Lower leg skin (tissue), 4 donors: Measurements from ENCODE around the gene PLPP4. TPM values are rescaled to one million over a fixed set of nuclear protein-coding genes. Genes with fewer than 3 reads are reported as not detected.

ENCODE experiments used
- DNase-seq, 2 donors: peaks; one replicate each; pipeline ENCODE4 v3.0.0-alpha.2; 2019; ENCODE audit warnings: low spot score in 2 of 2
- H3K4me3 ChIP-seq: fragments of 200-600 bp; sonication (generic); 2 replicates; pipeline ENCODE4 v1.5.1; 2017; ENCODE audit warnings: mild to moderate bottlenecking, low read depth; ENCODE audit not compliant: poor library complexity, severe bottlenecking
- CTCF ChIP-seq, 3 donors: fragments of 450-650 bp; IDR thresholded peaks; one replicate each; pipeline ENCODE4 v1.5.1; 2016; ENCODE audit warnings: antibody characterized with exemption in 3 of 3, mild to moderate bottlenecking in 3 of 3, moderate library complexity in 2 of 3
- POLR2A ChIP-seq, 2 donors: fragments of 450-650 bp; IDR thresholded peaks; one replicate each; pipeline ENCODE4 v1.6.1; 2016 to 2017; ENCODE audit warnings: antibody characterized with exemption in 2 of 2, mild to moderate bottlenecking in 1 of 2, moderate library complexity in 1 of 2
- WGBS, 2 donors: methylation state at CpG; one replicate each; pipeline ENCODE4 v1.1.5; 2018; 5-methylcytosine and 5-hydroxymethylcytosine counted together
- intact Hi-C: fragments of 100-400 bp; cut with DNase I; formaldehyde crosslinking; loops from one replicate; pipeline ENCODE4 v1.15.0; 2023; ENCODE audit warnings: low total_unique reads
- total RNA-seq, 4 donors: library from RNA; depleted of rRNA; stranded (reverse); fragments of >200 nt; gene quantifications; one replicate each; pipeline ENCODE4 v1.1.0, GENCODE V29; 2016

The PLPP4 gene
- total RNA-seq, 4 donors from 2014 or later: 0.29 to 0.42 TPM; not detected in 2

GRCh38 chr10:120598386-120598785, 141.4 kb downstream of the PLPP4 start:
- no peak for DNase-seq
- 65 to 72% methylated on average over 5 of the region's 5 CpGs for WGBS, 2 donors
- H3K4me3 ChIP-seq: no peak overlapping the region
- intact Hi-C loops: no loop called here
- no peak for TF ChIP-seq POLR2A (IDR thresholded peaks at IDR 0.05)

- no peak overlapping the region for H3K4me3 ChIP-seq
- TF ChIP-seq POLR2A (IDR thresholded peaks at IDR 0.05) (no peak), CTCF (IDR thresholded peaks at IDR 0.05) (no peak)
- peak in 1 of 2 donors; percentile 48 for DNase-seq
- intact Hi-C loops: no loop called here
- 80% methylated on average over 9 of the region's 9 CpGs for whole genome bisulfite sequencing, 2 donors
Observed at GRCh38 chr10:120599200-120599724, 142.2 kb downstream of the PLPP4 start.

GRCh38 chr10:120600871-120601649, 144.0 kb downstream of the PLPP4 start:
- TF ChIP-seq POLR2A (IDR thresholded peaks at IDR 0.05): no peak
- no peak for TF ChIP-seq CTCF (IDR thresholded peaks at IDR 0.05)

GRCh38 chr10:120601999-120602398, 145.0 kb downstream of the PLPP4 start:
- 88 to 89% methylated on average over 2 of the region's 2 CpGs for WGBS, 2 donors
- TF ChIP-seq POLR2A (IDR thresholded peaks at IDR 0.05) (no peak), CTCF (IDR thresholded peaks at IDR 0.05) (no peak)
- intact Hi-C loops: no loop called here
- DNase-seq: no peak
- H3K4me3 ChIP-seq: no peak overlapping the region

More at GRCh38 chr10:120600871-120601649, 144.0 kb downstream of the PLPP4 start:
- peak in 1 of 2 donors; percentile 74 for DNase-seq
- WGBS, 2 donors: 45 to 49% methylated on average over 12 of the region's 12 CpGs
- intact Hi-C loops: no loop called here
- H3K4me3 ChIP-seq: no peak overlapping the region

GRCh38 chr10:120605410-120605809, 148.4 kb downstream of the PLPP4 start:
- TF ChIP-seq POLR2A (IDR thresholded peaks at IDR 0.05) (no peak), CTCF (IDR thresholded peaks at IDR 0.05) (no peak)
- 78 to 81% methylated on average over 3 of the region's 3 CpGs for WGBS, 2 donors

GRCh38 chr10:120606051-120606764, 149.2 kb downstream of the PLPP4 start:
- TF ChIP-seq CTCF (IDR thresholded peaks at IDR 0.05): no peak
- TF ChIP-seq POLR2A (IDR thresholded peaks at IDR 0.05): no peak
- DNase-seq: no peak
- no peak overlapping the region for H3K4me3 ChIP-seq
- intact Hi-C loops: no loop called here
- 80 to 84% methylated on average over 5 of the region's 5 CpGs for WGBS, 2 donors

More at GRCh38 chr10:120605410-120605809, 148.4 kb downstream of the PLPP4 start:
- intact Hi-C loops: no loop called here
- H3K4me3 ChIP-seq: no peak overlapping the region
- no peak for DNase-seq
